Measurements from ENCODE around the gene TLX1.

The TLX1 gene

DNA sequence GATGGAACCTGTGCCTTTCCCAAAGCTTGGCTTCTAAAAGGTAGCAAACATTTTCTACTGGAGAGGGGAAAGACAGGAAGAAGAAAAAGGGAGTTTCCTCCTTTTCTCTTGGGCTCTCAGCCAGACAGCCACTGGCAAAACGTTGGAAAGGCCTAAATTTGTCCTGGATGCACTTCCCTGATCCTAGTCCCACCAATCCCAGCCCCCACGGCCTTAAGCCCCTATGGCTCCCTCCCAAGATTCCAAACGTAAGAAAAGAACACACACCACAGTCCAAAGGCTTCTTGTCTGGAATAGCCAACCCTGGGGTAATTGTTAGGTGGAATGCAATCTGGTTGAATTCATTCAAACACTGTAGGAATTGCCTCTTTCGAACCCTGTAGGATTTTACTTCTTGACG lies 959 bp upstream of the TLX1 start:
- CTCF ChIA-PET, result interaction anchor here (0.6 to 19.6 kb wide), 3 partner anchors 12 to 707 kb away, joined by 3 to 506 read pairs (median 22); no protein-coding TSS in a partner anchor
- H3K4me3 ChIP-seq (ENCODE audit: low read depth, low read length), result no peak overlapping the region

DNA sequence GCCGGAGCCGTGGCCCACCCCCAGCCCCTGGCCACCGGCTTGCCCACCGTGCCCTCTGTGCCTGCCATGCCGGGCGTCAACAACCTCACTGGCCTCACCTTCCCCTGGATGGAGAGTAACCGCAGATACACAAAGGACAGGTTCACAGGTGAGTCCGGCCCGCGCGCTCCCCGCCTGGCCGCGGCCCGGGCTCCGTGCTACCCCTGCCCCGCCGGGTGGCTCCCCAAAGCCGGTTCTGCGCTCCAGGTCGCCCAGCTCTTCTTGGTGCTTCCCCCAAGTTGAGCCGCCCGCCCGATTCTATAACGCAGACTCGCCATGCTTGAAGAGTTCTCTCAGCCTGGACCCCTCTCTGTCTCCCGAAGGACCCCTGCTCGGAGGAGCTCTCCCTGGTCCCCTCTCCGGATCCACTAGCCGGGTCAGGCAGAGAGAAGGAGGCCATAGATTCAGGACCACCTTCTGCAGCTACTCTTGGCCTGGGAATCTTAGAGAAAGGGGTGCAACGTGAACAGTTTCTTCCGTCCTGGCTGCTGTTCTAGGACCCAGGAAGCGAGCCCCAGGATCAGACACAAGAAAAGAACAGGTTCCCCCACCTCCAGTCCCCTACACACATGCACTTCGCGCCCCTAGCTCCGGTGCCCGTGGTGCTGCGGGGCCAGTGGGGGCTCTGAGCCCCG lies 999 bp downstream of the TLX1 start:
- POLR2A ChIA-PET, result interaction anchor here (1.2 to 1.5 kb wide), 2 partner anchors 37 to 89 kb away, joined by 4 to 6 read pairs; no protein-coding TSS in a partner anchor
- H3K27ac ChIP-seq (ENCODE audit: extremely low read depth, low read depth, low read length), result peak overlapping the region; percentile 87; the same call in 1 of the 2 replicates
- CTCF ChIA-PET, result interaction anchor here (0.6 to 19.6 kb wide), 7 partner anchors 9 to 748 kb away, joined by 3 to 506 read pairs (median 4); partner anchors contain the start of gene KAZALD1
- no peaks in the 10 kb centered on the region for H3K36me3 ChIP-seq (ENCODE audit: control insufficient read depth in 2 of 2, insufficient read depth in 1 of 2, low read length in 2 of 2)
- H3K4me3 ChIP-seq (ENCODE audit: low read depth, low read length), result peak overlapping the region; percentile 51
- no peaks in the 10 kb centered on the region for H3K9me3 ChIP-seq (ENCODE audit: control insufficient read depth, insufficient read depth, low read depth, low read length)
- peaks cover 17% of the 10 kb centered on the region for H3K4me1 ChIP-seq (ENCODE audit: control insufficient read depth, insufficient read depth, low read length)
- TF ChIP-seq, protein P1, sequence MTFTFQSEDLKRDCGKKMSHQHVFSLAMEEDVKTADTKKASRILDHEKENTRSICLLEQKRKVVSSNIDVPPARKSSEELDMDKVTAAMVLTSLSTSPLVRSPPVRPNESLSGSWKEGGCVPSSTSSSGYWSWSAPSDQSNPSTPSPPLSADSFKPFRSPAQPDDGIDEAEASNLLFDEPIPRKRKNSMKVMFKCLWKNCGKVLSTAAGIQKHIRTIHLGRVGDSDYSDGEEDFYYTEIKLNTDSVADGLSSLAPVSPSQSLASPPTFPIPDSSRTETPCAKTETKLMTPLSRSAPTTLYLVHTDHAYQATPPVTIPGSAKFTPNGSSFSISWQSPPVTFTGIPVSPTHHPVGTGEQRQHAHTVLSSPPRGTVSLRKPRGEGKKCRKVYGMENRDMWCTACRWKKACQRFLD (tag by site-specific recombination; IDR thresholded peaks at IDR 0.05), result no peak
- no peak for TF ChIP-seq BCL11B (tag by site-specific recombination; IDR thresholded peaks at IDR 0.05; ENCODE audit: low read depth)
- TF ChIP-seq ZNF121 (tag by site-specific recombination; IDR thresholded peaks at IDR 0.05), result no peak
- no peak for TF ChIP-seq ZNF214 (tag by site-specific recombination; IDR thresholded peaks at IDR 0.05; ENCODE audit: borderline replicate concordance)
- TF ChIP-seq ZBTB8A (tag by site-specific recombination; IDR thresholded peaks at IDR 0.05), result peak; percentile 29
- TF ChIP-seq ZNF155 (tag by site-specific recombination; IDR thresholded peaks at IDR 0.05), result no peak
- TF ChIP-seq, protein P2, sequence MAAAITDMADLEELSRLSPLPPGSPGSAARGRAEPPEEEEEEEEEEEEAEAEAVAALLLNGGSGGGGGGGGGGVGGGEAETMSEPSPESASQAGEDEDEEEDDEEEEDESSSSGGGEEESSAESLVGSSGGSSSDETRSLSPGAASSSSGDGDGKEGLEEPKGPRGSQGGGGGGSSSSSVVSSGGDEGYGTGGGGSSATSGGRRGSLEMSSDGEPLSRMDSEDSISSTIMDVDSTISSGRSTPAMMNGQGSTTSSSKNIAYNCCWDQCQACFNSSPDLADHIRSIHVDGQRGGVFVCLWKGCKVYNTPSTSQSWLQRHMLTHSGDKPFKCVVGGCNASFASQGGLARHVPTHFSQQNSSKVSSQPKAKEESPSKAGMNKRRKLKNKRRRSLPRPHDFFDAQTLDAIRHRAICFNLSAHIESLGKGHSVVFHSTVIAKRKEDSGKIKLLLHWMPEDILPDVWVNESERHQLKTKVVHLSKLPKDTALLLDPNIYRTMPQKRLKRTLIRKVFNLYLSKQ (tag by site-specific recombination; IDR thresholded peaks at IDR 0.05; ENCODE audit: borderline replicate concordance), result no peak
- peak; percentile 91 for TF ChIP-seq ZNF335 (tag by site-specific recombination; conservative IDR thresholded peaks at IDR 0.05)
- no peak for TF ChIP-seq ZNF747 (tag by site-specific recombination; IDR thresholded peaks at IDR 0.05)
- TF ChIP-seq, protein P3, sequence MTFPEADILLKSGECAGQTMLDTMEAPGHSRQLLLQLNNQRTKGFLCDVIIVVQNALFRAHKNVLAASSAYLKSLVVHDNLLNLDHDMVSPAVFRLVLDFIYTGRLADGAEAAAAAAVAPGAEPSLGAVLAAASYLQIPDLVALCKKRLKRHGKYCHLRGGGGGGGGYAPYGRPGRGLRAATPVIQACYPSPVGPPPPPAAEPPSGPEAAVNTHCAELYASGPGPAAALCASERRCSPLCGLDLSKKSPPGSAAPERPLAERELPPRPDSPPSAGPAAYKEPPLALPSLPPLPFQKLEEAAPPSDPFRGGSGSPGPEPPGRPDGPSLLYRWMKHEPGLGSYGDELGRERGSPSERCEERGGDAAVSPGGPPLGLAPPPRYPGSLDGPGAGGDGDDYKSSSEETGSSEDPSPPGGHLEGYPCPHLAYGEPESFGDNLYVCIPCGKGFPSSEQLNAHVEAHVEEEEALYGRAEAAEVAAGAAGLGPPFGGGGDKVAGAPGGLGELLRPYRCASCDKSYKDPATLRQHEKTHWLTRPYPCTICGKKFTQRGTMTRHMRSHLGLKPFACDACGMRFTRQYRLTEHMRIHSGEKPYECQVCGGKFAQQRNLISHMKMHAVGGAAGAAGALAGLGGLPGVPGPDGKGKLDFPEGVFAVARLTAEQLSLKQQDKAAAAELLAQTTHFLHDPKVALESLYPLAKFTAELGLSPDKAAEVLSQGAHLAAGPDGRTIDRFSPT (tag by site-specific recombination; IDR thresholded peaks at IDR 0.05), result peak; percentile 55
- TF ChIP-seq GLIS1 (tag by site-specific recombination; IDR thresholded peaks at IDR 0.05), result peak; percentile 28; the same call in 1 of the 2 replicates
- peak; percentile 52; the same call in 1 of the 2 replicates for TF ChIP-seq ZNF223 (tag by site-specific recombination; IDR thresholded peaks at IDR 0.05)
- TF ChIP-seq, protein P4, sequence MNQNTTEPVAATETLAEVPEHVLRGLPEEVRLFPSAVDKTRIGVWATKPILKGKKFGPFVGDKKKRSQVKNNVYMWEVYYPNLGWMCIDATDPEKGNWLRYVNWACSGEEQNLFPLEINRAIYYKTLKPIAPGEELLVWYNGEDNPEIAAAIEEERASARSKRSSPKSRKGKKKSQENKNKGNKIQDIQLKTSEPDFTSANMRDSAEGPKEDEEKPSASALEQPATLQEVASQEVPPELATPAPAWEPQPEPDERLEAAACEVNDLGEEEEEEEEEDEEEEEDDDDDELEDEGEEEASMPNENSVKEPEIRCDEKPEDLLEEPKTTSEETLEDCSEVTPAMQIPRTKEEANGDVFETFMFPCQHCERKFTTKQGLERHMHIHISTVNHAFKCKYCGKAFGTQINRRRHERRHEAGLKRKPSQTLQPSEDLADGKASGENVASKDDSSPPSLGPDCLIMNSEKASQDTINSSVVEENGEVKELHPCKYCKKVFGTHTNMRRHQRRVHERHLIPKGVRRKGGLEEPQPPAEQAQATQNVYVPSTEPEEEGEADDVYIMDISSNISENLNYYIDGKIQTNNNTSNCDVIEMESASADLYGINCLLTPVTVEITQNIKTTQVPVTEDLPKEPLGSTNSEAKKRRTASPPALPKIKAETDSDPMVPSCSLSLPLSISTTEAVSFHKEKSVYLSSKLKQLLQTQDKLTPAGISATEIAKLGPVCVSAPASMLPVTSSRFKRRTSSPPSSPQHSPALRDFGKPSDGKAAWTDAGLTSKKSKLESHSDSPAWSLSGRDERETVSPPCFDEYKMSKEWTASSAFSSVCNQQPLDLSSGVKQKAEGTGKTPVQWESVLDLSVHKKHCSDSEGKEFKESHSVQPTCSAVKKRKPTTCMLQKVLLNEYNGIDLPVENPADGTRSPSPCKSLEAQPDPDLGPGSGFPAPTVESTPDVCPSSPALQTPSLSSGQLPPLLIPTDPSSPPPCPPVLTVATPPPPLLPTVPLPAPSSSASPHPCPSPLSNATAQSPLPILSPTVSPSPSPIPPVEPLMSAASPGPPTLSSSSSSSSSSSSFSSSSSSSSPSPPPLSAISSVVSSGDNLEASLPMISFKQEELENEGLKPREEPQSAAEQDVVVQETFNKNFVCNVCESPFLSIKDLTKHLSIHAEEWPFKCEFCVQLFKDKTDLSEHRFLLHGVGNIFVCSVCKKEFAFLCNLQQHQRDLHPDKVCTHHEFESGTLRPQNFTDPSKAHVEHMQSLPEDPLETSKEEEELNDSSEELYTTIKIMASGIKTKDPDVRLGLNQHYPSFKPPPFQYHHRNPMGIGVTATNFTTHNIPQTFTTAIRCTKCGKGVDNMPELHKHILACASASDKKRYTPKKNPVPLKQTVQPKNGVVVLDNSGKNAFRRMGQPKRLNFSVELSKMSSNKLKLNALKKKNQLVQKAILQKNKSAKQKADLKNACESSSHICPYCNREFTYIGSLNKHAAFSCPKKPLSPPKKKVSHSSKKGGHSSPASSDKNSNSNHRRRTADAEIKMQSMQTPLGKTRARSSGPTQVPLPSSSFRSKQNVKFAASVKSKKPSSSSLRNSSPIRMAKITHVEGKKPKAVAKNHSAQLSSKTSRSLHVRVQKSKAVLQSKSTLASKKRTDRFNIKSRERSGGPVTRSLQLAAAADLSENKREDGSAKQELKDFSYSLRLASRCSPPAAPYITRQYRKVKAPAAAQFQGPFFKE (tag by site-specific recombination; IDR thresholded peaks at IDR 0.05; ENCODE audit: borderline replicate concordance), result no peak
- no peak for TF ChIP-seq ZSCAN30 (tag by site-specific recombination; IDR thresholded peaks at IDR 0.05)
- TF ChIP-seq, protein P5, sequence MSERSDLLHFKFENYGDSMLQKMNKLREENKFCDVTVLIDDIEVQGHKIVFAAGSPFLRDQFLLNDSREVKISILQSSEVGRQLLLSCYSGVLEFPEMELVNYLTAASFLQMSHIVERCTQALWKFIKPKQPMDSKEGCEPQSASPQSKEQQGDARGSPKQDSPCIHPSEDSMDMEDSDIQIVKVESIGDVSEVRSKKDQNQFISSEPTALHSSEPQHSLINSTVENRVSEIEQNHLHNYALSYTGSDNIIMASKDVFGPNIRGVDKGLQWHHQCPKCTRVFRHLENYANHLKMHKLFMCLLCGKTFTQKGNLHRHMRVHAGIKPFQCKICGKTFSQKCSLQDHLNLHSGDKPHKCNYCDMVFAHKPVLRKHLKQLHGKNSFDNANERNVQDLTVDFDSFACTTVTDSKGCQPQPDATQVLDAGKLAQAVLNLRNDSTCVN (tag by site-specific recombination; optimal IDR thresholded peaks at IDR 0.05), result peak; percentile 36

More for the DNA sequence above, 959 bp upstream of the TLX1 start:
- Histone ChIP-seq H3K4me1 (ENCODE audit: control insufficient read depth, insufficient read depth, low read length) (peaks cover 17% of the 10 kb centered on the region), H3K36me3 (ENCODE audit: control insufficient read depth in 2 of 2, insufficient read depth in 1 of 2, low read length in 2 of 2) (no peaks in the 10 kb centered on the region), H3K27ac (ENCODE audit: extremely low read depth, low read depth, low read length) (no peak overlapping the region), H3K9me3 (ENCODE audit: control insufficient read depth, insufficient read depth, low read depth, low read length) (no peaks in the 10 kb centered on the region)
- POLR2A ChIA-PET, result interaction anchor here (1.5 kb wide), 1 partner anchor 35 kb away, joined by 6 read pairs; no protein-coding TSS in a partner anchor
- TF ChIP-seq ZNF169 (tag by site-specific recombination; IDR thresholded peaks at IDR 0.05) (no peak), ZNF211 (tag by site-specific recombination; IDR thresholded peaks at IDR 0.05; ENCODE audit: low read depth) (no peak), ZBTB8A (tag by site-specific recombination; IDR thresholded peaks at IDR 0.05) (no peak), ZNF48 (tag by site-specific recombination; IDR thresholded peaks at IDR 0.05) (no peak), ZNF292 (tag by site-specific recombination; IDR thresholded peaks at IDR 0.05; ENCODE audit: borderline replicate concordance, low read depth) (no peak), IKZF3 (tag by site-specific recombination; IDR thresholded peaks at IDR 0.05) (0 out of 2 replicates have a peak, but pooled peaks have one; percentile 40)
